Transverse colon (tissue), 4 donors: ENCODE results near the gene TGFB3.

Experiments
- CTCF ChIP-seq, 5 experiments: fragments of 200-600 bp in 3 of 5; fragments of 450-650 bp in 2 of 5; sonication (generic) in 3 of 5; IDR thresholded peaks; 1 replicate in 2 of 5; 2 replicates in 3 of 5; pipeline ENCODE4 v1.5.1; 2016 to 2017; ENCODE audit warnings: antibody characterized with exemption in 5 of 5, inconsistent platforms in 3 of 5, mild to moderate bottlenecking in 2 of 5, moderate library complexity in 1 of 5
- EP300 ChIP-seq: sonication (generic); formaldehyde crosslinking; IDR thresholded peaks from one replicate; pipeline ENCODE4 v1.6.1; 2017; ENCODE audit warnings: antibody characterized with exemption, low read depth
- POLR2A ChIP-seq: fragments of 450-650 bp; IDR thresholded peaks from one replicate; pipeline ENCODE4 v1.6.1; 2016; ENCODE audit warnings: antibody characterized with exemption, mild to moderate bottlenecking, moderate library complexity
- POLR2AphosphoS5 ChIP-seq, 3 donors: sonication (generic); formaldehyde crosslinking; IDR thresholded peaks; one replicate each; pipeline ENCODE4 v1.6.1; 2016; ENCODE audit warnings: antibody characterized with exemption in 3 of 3

DNA sequence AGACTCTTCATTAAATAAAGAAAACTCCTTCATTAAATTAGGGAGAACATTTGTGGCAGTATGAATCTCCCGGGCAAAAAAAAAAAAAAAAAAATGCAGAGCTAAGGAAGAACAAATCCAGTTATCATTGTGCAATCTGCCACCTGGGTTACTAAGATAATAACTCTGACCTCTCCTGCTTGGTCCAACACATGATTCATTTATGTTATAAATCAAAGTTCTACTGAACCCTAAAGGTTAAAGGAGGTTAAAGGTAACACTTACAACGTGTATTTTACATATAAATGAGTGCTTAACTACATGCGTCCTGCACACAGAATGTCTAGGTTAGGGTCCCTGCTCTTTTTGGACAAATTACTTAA is 4.2 kb downstream of the TGFB3 start:
- TF ChIP-seq POLR2A (no peak), POLR2AphosphoS5 (IDR thresholded peaks at IDR 0.05) (no peak), CTCF (IDR thresholded peaks at IDR 0.05) (no peak), EP300 (no peak)
